GM12891 (cell line): ENCODE measurements around the gene SH3D21.

ENCODE experiments used
- POLR2A ChIP-seq: IDR thresholded peaks from 2 replicates; pipeline ENCODE4 v1.6.1; 2011; ENCODE audit warnings: low read depth, low read length, control low read depth
- POLR2AphosphoS5 ChIP-seq: IDR thresholded peaks from 2 replicates; pipeline ENCODE4 v1.6.1; 2011; ENCODE audit warnings: low read depth, low read length, control low read depth
- POU2F2 ChIP-seq: IDR thresholded peaks from 2 replicates; pipeline ENCODE4 v1.6.1; 2011; ENCODE audit warnings: low read depth, mild to moderate bottlenecking, control low read depth, low read length, moderate library complexity
- SPI1 ChIP-seq: IDR thresholded peaks from 2 replicates; pipeline ENCODE4 v1.6.1; 2011; ENCODE audit warnings: low read depth, low read length, control low read depth
- TAF1 ChIP-seq: IDR thresholded peaks from 2 replicates; pipeline ENCODE4 v1.6.1; 2011; ENCODE audit warnings: low read depth, low read length, control low read depth

DNA sequence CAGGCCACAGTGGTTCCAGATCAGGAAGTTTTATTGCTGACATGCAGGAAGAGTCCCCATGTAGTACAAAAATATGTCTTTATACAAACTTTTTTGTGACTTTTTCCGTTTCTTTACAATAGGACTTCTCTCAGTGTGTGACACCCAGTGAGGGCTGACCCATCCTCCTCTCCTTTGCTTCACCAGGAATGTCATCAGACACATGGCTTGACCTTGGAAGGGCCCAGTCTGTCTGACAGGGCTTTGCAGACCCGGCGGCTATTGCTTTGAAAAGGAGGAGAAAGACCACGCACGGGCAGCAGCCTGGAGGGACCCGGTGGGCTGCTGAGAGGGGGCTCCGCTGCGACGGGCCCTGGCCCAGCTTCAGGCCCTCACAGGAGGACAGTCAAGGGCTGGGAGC is 33.4 kb downstream of the SH3D21 start:
- TF ChIP-seq POLR2A (no peak), POLR2AphosphoS5 (no peak), TAF1 (no peak), SPI1 (no peak), POU2F2 (no peak)
